Stimulated activated CD4-positive, alpha-beta T cell treated with anti-CD3 and anti-CD28 coated beads, Interleukin-4, amount 100 ng/mL, for 4 hours (primary cell): ENCODE data around the gene KLHL15.
"Not testable (repeated sequence)": the region's sequence is repeated elsewhere in the genome, so short reads cannot be mapped to it uniquely, and the experiment has no call there.

Source experiments
- DNase-seq, 2 experiments: peaks; one replicate each; pipeline ENCODE4 v3.0.0-alpha.2; 2020

Gene KLHL15, protein sequence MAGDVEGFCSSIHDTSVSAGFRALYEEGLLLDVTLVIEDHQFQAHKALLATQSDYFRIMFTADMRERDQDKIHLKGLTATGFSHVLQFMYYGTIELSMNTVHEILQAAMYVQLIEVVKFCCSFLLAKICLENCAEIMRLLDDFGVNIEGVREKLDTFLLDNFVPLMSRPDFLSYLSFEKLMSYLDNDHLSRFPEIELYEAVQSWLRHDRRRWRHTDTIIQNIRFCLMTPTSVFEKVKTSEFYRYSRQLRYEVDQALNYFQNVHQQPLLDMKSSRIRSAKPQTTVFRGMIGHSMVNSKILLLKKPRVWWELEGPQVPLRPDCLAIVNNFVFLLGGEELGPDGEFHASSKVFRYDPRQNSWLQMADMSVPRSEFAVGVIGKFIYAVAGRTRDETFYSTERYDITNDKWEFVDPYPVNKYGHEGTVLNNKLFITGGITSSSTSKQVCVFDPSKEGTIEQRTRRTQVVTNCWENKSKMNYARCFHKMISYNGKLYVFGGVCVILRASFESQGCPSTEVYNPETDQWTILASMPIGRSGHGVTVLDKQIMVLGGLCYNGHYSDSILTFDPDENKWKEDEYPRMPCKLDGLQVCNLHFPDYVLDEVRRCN

DNA sequence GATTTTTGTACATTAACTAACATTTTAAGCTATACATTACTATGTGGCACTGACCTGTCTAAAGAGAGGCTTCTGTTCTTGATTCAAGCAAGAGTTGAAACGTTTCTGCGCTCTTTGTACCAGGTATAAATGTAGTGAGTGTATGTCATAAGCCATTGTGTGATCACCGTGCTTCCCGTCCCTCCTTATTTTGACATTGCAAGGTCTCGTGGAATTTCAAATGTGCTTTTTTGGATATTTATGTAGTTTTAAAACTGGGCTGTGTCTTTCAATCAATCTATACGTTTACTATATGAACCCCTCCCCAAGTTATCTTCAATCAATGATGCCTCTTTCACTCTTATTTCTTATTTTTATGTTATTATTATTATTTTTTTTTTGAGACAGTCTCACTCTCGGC is at the start of gene KLHL15:
Gene KLHL15, minus strand, starts transcription at position 101 of the 400 bp plus-strand sequence. CDS start 20,493 bp downstream, outside the sequence.
- DNase-seq = no peak

DNA sequence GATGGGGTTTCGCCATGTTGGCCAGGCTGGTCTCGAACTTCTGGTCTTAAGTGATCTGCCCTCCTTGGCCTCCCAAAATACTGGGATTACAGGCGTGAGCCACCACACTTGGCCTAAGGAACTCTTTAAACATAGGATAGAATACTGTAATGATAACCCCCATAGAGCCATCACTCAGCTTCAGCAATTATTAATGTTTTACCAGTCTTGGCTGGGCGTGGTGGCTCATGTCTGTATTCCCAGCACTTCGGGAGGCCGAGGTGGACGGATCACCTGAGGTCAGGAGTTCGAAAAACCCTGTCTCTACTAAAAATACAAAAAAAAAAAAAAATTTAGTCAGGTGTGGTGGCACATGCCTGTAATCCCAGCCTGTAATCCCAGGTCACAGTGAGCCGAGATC is 42.9 kb upstream of the KLHL15 start:
- no peak for DNase-seq

DNA sequence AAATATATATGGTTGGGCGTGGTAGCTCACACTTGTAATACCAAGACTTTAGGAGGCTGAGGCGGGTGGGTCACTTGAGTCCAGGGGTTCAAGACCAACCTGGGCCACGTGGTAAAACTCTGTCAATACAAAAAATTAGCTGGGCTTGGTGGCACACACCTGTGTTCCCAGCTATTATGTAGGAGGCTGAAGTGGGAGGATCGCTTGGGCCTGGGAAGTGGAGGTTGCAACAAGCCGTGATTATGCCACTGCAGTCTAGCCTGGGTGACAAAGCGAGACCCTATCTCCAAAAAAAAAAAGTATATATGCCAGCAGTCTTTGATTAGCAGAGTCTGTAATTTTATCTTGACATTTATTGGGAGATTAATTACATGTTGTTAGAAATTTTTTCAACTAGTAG is 36.5 kb upstream of the KLHL15 start:
- no peak for DNase-seq

DNA sequence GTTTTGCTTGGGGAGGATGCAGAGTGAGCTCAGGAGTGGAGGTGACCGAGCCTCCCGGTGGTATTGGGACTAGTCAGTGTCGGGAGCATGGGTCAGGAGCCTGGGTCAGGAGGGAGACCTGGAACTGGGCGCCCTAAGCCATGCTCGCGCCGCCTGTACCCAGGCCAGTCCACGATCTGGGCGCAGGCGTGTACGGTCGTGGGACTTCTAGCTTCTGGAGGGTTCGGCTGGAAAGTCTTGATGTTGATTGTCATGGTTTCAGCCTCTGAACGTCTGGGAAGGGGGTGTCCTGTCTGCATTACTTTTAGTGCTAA is 28.0 kb upstream of the KLHL15 start:
- no peak for DNase-seq

DNA sequence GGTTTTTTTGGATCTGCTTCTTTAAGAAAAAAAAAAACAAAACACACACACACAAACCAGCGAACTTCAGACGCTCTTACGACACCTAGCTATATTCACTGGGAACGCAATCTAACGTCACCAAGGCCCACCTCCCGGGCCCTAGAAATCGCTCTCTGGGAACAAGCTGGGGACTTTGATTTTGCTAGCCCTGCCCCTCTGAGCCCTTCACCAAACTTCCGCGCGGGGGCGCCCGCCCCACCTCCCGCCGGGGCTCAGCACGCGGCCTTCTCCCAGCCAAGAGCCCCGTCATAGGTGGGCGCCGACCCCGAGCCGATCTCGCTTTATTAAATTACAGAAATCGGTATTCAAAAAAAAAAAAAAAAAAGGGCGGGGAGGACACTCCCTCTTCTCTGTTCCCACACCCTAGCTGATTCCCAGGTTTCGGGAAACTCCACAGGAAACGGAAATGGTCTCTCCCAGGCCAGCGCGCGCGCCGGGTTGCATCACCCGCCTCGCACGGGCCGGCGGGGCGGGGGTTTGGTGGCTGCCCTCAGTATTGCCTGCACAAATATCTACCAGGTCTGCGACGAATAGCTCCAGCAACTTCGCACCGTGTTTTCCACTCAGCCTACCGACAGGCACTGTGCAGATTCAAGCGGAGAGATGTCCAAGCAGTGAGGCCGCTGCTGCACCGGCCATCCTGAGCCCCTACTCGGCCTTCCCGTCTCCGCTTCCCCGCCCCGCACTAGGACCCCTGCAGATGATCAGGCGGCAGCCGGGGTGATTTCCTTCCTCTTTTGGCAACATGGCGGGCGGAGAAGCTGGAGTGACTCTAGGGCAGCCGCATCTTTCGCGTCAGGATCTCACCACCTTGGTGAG is 27.4 kb upstream of the KLHL15 start, which contains the start of gene EIF2S3:
Gene EIF2S3, plus strand, starts transcription at position 775 of the 861 bp plus-strand sequence. Its CDS starts 13 bp downstream, at position 788.
- DNase-seq = peak; percentile 70 to 84

DNA sequence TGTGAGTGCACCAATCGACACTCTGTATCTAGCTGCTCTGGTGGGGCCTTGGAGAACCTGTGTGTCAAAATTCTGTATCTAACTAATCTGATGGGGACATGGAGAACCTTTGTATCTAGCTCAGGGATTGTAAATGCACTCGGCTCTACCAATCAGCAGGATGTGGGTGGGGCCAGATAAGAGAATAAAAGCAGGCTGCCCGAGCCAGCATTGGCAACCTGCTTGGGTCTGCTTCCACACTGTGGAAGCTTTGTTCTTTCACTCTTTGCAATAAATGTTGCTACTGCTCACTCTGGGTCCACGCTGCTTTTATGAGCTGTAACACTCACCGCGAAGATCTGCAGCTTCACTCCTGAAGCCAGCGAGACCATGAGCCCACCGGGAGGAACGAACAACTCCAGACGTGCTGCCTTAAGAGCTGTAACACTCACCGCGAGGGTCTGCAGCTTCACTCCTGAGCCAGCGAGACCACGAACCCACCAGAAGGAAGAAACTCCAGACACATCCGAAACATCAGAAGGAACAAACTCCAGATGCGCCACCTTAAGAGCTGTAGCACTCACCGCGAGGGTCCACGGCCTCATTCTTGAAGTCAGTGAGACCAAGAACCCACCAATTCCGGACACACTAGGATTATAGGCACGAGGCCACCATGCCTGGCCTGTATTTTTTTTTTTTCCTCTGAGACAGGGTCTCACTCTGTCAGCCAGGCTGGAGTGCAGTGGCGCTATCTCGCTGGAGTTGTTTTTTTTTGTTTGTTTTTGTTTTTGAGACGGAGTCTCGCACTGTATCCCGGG is 23.7 kb upstream of the KLHL15 start:
- not testable (repeated sequence) for DNase-seq

DNA sequence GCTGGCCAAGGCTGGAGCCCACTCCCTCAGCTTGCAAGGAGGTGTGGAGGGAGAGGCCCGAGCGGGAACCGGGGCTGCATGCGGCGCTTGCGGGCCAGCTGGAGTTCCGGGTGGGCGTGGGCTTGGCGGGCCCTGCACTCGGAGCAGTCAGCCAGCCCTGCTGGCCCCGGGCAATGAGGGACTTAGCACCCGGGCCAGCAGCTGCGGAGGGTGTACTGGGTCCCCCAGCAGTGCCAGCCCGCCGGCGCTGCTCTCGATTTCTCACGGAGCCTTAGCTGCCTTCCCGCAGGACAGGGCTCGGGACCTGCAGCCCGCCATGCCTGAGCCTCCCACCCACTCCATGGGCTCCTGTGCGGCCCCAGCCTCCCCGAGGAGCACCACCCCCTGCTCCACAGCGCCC is 22.7 kb upstream of the KLHL15 start:
- DNase-seq = not testable (repeated sequence)

DNA sequence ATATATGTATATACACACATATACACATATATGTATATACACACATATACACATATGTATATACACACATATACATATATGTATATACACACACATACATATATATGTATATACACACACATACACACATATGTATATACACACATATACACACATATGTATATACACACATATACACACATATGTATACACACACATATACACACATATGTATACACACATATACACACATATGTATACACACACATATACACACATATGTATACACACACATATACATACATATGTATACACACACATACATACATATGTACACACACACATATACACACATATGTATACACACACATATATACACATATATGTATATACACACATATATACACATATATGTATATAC is 19.1 kb upstream of the KLHL15 start:
- DNase-seq = not testable (repeated sequence)

DNA sequence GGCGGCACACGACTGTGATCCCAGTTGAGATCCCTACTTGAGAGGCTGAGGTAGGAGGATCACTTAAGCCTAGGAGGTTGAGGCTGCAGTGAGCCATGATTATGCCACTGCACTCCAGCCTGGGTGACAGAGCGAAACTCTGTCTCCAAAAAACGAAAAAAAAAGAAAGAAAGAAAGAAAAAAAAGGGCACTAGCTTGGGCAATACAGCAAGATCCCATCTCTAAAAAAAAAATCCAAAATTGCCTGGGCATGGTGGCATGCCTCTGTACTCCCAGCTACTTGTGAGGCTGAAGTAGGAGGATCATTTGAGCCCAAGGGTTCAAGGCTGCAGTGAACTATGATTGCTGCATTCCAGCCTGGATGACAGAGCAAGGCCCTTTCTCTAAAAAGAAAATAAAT is 10.7 kb upstream of the KLHL15 start:
- DNase-seq = no peak

DNA sequence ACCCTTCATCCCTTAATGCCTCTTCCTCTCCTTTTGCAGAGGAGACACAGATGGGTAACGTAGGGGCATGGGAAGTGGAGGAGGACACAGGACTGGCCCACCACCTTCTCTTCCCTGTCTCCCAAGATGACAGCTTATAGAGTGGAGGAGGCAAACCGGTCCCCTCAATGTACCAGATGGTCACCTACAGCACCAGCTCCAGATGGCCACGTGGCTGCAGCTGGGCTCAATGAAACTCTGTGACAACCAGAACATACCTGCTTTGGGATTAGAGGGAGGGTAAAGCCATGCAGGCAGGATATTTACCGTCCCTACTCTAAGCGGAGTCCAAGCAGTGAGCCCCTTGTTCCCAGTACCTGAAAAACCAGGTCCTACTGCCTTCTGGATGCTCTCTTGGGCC is 7.5 kb upstream of the KLHL15 start:
- no peak for DNase-seq

DNA sequence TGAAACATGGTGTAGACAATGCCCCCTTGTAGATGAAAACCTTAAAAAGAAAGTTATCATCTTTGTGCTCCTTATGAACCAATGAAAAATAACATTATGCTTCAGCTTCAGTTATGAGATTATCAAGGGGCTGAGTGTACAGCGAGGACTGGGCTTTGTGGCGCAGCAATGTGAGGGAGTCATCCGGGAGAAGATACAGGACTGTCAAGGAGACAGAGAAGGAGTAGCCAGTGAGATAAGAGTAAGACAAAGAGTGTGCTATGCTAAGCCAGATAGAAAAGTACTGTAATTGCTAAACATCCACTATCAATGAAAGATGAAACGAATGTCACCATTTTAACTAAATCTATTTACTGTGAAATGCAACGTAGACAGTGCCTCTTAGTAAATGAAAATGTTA is 3.6 kb upstream of the KLHL15 start:
- DNase-seq = no peak

DNA sequence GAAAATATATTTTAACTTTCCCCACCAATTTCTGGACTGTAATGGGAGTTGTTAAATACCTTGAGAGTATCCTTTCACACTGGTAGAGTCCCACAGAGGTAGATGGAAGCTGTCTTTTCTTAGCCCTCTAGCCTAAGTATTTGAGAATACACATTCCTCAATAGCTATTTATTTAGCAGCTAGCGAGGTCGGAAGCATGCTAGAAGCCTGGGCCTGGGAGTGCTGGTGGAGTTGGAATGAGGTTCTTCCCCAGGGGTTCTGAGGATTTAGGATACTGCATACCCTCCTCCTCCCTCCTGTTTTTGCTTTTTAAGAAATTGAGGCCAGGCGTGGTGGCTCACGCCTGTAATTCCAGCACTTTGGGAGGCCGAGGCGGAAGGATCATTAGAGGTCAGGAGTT is 999 bp upstream of the KLHL15 start:
- DNase-seq = no peak

DNA sequence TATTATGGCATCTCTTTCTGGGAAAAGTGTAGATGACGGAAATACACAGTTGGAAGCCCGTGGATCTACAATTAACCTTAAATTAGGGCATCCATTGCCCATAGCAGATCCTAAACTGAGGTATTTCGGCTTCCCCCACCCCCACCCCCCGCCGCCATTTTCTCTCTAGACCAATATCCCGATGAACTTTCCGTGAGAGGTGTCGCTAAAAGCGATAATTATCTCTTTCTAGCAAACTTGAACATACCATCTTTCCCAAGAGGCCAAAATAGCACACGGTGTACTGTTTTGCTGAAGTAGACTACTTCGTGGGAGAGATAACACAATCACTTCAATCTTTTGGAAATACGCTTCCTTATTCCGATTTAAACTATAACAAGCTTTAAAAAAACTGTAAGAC is 554 bp downstream of the KLHL15 start:
- DNase-seq = no peak

DNA sequence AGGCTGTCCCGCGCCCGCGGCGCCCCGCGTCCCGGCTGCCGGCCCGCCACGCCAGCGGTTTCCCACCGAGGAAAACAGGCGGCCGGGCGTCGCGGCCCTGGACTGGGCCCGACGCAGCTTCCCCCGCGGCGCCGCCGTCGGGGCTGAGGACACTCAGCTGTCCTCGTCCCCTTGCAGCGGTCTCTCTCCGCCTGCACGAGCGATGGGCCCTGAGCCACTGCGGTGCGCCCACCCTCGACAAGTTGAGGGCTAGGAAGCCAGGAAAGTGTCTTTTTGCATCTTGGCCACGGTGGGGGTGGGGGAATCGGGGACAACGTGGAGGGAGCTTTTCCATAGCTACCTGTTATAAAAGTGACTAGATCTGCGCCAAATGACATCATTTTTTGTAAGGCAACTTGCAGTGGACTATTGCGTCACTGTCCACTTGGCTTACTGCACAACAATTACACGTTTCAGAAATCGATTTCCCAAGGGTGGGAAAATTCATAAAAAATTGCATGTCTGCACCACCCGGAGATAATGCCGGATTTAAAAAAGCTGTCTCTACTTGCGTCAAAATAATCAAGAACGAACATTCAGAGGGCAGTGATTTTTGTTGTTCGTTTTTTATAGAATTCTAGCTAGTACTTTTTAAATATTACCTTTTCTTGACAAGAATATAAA is 1.1 kb downstream of the KLHL15 start:
- DNase-seq = no peak

DNA sequence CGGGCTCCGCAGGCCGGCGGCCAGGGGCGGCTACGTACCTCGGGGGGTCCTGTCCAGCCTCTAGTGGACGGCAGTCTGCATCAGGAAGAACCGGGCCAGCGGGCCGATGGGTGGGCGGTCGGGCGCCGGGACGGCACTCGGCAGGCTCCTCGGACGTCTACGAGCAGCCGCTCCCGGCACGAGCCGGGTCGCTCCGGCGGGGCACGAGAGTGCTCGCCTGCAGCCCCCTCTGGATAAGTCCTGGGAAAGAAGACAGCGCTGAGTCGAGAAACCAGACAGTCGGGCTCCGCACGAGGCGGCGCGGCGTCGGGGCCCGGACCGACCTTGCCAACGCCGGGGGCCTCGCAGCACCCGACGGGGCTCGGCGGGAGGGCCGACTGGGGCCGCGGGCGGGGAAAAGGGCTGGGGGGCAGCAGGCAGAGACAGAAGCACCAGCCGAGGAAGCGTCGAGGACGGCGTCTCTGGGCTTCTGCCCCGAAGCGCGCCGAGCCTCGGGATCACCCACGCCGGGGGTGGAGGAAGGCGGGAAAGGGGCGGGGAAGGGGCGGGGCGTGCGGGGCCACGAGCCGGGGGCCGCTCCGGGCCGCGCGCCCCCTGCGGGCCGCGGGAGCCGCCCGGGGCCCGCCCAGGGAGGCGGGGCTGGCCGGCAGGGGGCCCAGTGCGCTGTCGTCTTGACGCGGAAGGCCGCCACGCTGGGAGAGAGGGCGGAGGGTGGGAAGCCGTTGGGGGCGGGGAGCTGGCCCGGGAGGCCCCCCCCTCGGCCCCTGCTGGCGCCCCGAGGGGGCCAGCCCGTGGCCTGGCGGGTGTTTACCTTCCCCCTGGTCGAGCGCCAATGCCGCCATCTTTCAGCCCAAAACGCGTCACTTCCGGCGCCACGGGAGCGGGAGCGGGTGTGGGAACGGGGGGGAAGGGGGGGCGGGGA is 1.9 kb downstream of the KLHL15 start:
- peak; percentile 72 to 82 for DNase-seq

DNA sequence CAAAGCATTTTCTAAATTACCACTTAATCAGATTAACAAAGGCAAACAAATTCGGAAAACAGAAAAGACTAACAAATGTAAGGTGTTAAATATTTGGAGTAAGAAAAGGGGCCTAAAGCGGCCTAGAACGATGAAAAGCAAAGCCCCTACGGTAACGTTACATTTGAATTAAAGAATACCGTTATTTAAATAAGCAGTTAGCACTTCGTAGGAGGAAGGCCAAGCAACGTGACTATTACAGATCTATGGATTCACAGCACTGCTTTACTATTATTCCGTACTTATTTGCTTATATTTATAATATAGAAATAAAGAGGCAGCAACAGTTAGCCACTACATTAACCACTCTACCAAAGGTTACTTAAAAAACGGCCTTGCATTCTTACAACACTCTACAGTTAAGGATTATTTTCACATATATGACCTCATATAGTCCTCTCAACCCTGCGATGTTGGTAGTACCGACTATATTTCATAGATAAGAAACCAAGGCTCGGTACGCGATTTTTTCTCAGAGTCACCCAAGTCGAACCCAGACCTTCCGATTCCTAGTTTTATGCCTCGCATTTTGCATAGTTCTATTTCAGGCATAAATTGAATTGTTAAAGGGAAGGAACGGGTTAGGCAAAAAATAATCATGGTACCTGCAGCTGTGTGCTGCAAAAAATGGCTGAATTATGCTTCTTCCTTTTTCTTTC is 2.9 kb downstream of the KLHL15 start:
- DNase-seq = no peak

DNA sequence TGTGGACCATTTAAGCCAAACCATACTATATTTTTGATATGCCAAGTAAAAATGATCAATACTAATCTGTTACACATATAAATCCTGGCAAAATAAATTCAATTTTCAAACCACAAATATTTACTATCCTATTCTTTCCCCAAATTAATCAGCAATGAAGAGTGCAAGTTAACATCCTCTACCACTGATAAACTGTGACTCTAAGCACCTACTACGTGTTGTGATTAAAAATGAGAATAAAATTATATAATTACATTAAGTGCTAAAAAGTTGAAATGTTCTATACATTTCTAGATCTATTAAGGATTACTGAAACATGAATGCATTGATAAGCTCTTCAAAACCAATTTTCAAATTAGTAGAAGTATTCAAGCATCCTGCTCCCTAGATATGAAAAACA is 3.4 kb downstream of the KLHL15 start:
- DNase-seq = no peak

DNA sequence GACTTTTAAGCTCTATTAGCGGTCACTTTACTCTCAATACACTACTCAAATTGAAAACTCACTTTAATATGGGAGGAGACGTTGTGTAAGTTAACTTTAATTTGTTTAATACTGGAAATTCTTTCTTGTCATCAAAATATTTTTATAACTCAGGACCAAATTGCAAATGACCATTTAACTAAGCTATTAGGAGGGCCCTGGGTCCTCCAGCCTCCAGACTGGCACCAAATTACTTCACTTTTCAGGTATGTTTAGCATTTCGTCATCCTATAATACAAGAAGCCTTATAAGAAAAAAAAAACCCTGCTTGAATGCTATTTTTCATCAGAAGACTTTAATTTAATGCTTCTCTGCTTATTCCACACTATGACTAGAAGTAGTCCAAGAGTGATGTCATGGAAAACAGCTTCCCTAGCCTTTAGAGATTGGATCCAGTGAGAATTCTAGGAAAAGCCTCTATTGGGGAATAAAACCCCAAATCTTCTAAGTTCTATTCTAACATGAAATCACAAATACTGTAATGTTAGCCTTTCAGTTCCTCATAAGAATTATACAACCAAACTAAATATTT is 6.6 kb downstream of the KLHL15 start:
- DNase-seq = no peak

DNA sequence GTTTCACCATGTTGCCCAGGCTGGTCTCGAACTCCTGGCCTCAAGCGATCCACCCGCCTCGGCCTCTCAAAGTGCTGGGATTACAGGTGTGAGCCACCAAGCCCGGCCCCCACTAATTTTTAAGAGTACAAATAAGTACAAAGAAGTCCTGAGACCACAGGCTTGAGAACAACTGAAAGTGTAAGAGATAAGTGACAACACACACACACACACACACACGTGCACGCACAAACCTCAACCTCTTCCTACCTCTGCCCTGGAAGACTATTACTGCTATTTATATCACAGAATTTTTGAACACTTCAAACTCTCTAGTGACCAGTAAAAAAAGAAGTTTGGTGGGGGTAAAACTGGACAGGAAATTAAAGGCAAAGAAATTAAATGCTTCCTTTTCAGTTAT is 7.5 kb downstream of the KLHL15 start:
- DNase-seq = no peak

DNA sequence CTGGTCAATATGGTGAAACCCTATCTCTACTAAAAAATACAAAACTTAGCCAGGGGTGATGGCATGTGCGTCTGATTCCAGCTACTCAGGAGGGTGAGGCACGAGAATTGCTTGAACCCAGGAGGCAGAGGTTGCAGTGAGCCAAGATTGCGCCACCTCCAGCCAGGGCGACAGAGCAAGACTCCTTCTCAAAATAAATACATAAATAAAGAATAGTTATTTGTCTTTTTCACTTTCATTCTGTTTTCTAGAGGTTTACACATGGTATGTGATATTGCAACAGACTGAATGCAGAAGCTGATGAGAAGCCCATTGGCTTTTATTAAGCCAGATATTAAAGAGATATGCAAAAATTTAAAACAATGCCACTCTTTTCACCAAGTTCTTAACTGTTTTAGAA is 8.2 kb downstream of the KLHL15 start:
- no peak for DNase-seq
